DND-41 (cell line): ENCODE data around the gene ACAN.

Experiments
- EZH2 ChIP-seq: IDR thresholded peaks from 3 replicates; pipeline ENCODE4 v1.6.1; 2012; ENCODE audit warnings: borderline replicate concordance, low read depth, mild to moderate bottlenecking, moderate library complexity, low read length, inconsistent platforms; ENCODE audit not compliant: severe bottlenecking
- TF ChIP-seq, protein P1 (sequence below): IDR thresholded peaks from 2 replicates; pipeline ENCODE4 v1.5.1; 2012; ENCODE audit warnings: borderline replicate concordance, low read length, moderate library complexity, mild to moderate bottlenecking; ENCODE audit not compliant: poor library complexity, severe bottlenecking; ENCODE audit errors: extremely low read depth

GRCh38 chr15:88802991-88803240 is 320 bp upstream of the ACAN start:
- TF ChIP-seq, protein P1, sequence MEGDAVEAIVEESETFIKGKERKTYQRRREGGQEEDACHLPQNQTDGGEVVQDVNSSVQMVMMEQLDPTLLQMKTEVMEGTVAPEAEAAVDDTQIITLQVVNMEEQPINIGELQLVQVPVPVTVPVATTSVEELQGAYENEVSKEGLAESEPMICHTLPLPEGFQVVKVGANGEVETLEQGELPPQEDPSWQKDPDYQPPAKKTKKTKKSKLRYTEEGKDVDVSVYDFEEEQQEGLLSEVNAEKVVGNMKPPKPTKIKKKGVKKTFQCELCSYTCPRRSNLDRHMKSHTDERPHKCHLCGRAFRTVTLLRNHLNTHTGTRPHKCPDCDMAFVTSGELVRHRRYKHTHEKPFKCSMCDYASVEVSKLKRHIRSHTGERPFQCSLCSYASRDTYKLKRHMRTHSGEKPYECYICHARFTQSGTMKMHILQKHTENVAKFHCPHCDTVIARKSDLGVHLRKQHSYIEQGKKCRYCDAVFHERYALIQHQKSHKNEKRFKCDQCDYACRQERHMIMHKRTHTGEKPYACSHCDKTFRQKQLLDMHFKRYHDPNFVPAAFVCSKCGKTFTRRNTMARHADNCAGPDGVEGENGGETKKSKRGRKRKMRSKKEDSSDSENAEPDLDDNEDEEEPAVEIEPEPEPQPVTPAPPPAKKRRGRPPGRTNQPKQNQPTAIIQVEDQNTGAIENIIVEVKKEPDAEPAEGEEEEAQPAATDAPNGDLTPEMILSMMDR: no peak
- TF ChIP-seq EZH2: no peak
